HG02840 (cell line): ENCODE measurements around the gene ZNF107.
"Not testable (repeated sequence)": the region's sequence is repeated elsewhere in the genome, so short reads cannot be mapped to it uniquely, and the experiment has no call there.

Source experiments
- ATAC-seq: cut with Tn5 transposase; IDR thresholded peaks from one replicate; pipeline ENCODE4 v1.9.1; 2021; ENCODE audit warnings: mild to moderate bottlenecking, moderate library complexity, moderate number of reproducible peaks; ENCODE audit not compliant: unreplicated experiment, low FRiP score

ZNF107 gene

DNA sequence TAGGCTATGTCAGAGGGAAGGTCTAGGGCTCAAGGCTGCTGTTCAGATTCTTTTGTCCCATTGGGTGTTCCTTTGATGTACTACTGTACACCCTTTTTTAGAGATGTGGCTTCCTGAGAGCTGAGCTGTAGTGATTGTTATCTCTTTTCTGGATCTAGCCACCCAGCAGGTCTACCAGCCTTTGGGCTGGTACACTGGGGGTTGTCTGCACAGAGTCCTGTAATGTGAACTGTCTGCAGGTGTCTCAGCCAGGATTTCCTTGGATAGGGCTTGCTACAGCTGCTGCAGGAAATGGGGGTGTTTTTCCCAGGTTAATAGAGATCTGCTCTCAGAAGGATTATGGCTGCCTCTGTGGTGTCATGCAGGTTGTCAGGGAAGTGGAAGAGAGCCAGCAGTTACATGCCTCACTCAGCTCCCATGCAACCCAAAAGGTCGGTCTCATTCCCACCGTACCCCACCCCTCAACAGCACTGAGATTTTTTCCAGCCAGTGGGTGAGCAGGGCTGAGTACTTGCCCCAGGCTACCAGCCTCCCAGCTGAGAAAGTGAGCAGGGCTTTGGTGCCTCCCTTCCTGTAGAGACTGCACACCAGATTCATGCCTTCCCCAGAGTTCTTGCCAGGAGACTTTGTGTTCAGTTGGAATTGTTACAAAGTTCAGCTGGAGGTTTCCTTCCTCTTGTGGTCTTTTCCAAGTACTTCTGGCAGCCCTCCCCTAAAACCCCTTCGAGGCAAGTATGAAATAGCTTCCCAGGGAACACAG is 63.3 kb downstream of the ZNF107 start:
- no peak for ATAC-seq

DNA sequence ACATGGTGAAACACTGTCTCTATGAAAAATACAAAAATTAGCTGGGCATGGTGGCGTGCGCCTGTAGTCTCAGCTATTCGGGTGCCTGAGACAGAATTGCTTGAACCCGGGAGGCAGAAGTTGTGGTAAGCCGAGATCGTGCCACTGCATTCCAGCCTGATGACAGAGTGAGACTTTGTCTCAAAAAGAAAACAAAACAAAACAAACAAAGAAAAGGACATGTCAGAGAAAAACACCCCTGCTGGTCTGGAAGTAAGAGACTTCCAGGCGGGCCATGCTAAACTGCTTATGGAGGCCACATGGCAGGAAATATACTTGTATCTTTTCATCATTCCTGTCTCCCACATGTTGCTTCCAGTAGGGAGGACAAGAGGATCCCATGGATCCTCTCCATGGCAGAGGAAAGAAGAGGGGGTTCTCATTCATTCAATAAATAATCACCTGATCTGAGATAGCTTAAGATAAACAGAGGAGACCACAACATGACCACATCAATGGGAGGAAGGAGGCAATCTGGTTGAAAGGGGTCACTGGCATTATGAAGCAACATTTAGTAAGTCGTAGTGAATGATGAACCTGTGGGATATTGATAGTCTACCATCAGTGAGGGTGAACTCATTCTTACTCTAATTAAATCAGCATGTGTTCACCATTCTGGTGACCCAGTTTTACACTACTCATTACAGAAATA is 67.8 kb downstream of the ZNF107 start:
- no peak for ATAC-seq

DNA sequence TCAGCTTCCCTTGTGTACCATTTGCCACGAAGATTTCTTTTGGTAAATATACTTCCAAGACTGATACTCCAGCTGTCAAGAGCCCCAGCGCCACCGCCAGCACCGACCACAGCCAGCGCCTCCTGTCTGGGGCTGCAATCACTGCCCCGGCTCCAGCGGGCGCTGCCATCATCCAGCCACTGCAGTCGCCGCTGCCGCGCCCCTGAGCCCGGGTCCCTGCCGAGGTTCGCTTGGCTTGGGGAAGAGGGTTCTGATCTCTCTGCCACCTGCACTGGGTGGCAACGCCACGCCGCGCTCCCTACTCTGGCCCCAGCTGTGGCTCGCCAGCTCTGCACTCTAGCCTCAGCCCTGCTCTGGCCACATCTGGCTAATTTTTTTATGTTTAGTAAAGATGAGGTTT is 70.6 kb downstream of the ZNF107 start:
- no peak for ATAC-seq

DNA sequence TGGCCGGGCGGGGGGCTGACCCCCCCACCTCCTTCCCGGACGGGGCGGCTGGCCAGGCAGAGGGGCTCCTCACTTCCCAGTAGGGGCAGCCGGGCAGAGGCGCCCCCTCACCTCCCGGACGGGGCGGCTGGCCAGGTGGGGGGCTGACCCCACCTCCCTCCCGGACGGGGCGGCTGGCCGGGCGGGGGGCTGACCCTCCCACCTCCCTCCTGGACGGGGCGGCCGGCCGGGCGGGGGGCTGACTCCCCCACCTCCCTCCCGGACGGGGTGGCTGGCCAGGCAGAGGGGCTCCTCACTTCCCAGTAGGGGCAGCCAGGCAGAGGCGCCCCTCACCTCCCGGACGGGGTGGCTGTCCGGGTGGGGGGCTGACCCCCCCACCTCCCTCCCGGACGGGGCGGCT is 72.5 kb downstream of the ZNF107 start:
- ATAC-seq, result not testable (repeated sequence)

DNA sequence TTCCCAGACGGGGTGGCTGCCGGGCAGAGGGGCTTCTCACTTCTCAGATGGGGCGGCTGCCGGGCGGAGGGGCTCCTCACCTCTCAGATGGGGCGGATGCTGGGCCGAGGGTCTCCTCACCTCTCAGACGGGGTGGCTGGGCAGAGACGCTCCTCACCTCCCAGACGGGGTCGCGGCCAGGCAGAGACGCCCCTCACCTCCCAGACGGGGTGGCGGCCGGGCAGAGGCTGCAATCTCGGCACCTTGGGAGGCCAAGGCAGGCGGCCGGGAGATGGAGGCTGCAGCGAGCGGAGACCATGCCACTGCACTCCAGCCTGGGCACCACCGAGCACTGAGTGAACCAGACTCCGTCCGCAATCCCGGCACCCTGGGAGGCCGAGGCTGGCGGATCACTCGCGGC is 73.0 kb downstream of the ZNF107 start:
- not testable (repeated sequence) for ATAC-seq

DNA sequence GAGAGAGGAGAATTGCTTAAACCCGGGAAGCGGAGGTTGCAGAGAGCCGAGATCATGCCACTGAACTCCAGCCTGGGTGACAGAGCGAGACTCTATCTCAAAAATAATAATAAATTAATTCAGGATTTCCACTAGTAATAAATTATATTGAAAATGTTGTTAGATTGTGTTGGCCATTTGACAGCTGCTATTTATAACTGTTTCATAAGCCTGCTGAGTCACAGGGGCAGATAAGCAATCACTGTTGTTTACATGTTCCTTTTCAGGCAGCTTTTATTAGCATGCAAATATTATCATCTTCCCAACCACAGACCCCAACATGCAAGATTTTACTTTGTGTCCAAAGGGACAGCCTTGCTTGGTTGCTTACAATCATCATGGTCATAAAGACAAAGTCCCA is 78.7 kb downstream of the ZNF107 start:
- ATAC-seq, result no peak

DNA sequence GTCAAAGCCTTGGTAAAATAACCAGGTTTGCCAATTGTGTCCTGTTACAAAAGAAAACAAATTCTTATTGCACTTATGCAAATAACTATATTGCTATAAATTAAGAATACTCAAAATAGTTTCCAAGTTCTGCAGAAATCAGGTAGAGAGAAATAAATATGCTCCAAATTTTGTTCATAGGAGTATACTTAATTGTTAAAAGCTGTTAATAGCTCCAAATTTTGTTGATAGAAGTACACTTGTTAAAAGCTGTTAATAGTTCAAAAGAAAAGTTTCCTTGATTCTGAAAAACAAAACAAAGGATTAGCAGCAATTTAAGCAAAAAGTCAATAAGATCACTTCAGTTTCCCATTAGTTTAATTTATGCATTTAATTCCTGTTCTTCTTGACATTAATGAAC is 81.9 kb downstream of the ZNF107 start:
- ATAC-seq, result no peak

DNA sequence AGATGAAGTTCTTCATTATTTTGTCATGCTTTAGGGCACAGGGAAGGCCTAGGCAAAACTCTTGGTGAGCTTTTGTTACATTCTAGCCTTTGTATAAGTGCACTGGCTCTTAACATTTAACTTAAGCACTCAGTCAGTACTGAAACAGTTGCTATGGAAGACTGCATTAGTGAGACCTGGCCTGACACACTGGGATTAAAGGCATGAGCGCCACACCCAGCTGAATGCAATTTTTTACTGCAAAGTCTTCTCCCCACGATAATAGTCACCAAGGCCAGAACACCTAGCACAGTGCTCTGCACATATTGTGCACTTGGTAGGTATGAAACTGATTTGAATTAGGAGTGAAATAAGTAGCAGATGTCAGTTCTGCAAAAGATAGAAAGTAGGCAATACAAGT is 87.1 kb downstream of the ZNF107 start:
- ATAC-seq, result no peak

DNA sequence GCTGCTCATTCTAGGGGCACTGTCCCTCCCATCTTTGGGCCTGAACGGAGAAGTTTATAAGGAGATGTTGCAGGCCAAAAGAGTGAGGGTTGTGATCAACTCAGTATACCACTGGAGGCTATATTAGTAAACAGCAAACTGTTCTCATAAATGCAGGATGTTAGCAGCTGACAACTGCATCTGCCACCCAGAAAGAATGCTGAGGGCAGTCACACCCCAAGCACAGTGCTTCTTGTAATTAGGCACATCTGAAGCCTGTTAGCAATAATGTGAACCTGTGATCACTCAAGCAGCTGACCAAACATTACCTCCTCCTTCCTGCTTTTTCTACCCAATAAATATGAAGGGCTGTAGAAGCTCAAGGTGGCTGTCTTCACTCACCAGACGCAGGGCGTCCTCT is 89.9 kb downstream of the ZNF107 start:
- ATAC-seq, result no peak

DNA sequence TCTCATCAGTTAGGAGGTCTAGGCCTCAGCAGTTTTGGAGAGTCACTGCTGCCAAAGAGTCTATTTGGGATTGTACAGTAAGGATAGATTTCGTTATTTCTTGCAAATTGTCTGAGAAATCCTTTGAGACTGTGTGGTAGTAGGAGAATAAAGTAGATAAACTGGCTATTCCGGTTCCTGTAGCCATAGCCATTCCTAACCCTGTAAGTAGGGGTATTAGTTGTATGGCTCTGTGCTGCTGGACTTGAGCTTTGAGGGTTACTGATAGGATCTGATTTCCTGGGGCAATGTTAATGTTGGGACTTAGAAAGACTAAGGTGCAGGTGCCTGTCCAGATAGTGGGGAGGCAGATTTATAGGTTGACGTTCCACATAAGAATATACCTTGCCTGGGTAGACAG is 92.2 kb downstream of the ZNF107 start:
- no peak for ATAC-seq
